Stimulated activated CD4-positive, alpha-beta T cell treated with anti-CD3 and anti-CD28 coated beads, Interleukin-15, amount 100 ng/mL, for 48 hours (primary cell): ENCODE measurements around the gene SLC2A1.

Experiments used
- DNase-seq, 2 donors: peaks; one replicate each; pipeline ENCODE4 v3.0.0-alpha.2; 2020; ENCODE audit warnings: low read depth in 2 of 2

The SLC2A1 gene

DNA sequence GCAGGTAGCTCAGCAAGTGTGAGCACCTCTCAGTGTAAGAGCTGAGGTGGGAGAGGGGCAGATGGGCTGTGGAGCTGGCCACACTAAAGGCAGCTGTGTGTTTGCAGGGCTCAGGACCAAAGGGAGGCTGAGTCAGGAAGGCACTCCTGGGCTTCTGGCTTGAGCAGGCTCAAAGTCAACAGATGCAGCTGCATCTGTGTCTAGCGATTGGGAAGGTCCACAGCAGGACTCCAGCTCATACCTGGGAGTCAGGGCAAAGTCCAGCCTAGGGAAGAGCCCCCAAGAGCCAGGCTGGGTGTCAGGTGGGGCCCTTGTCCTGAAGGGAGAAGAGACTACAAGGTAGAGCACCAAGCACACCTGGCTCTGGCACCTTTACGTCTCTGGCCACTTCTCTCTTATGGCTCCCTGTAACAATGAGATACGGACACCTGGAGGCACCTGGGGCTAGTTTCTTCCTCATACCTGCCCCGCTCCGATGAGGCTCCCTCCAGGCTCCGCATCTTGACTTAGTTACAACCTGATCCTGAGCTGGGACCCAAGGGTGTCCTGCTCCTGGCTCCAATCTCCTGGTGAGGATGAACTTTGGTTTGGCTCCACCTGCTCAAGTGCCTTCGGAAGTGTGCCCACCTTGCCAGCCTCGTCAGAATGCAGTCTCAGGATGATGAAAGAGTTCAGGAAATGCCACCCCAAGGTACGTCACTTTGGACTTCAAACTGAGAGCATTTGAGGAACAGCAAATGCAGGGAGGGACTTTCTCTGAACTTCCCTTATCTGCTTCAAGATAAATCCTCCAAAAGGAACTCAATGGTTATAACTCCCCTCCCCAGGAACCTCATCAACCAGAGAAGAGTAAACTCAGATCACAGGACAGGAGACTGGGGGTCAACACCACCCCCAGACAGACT, 21.5 kb upstream of the SLC2A1 start:
- no peak for DNase-seq

DNA sequence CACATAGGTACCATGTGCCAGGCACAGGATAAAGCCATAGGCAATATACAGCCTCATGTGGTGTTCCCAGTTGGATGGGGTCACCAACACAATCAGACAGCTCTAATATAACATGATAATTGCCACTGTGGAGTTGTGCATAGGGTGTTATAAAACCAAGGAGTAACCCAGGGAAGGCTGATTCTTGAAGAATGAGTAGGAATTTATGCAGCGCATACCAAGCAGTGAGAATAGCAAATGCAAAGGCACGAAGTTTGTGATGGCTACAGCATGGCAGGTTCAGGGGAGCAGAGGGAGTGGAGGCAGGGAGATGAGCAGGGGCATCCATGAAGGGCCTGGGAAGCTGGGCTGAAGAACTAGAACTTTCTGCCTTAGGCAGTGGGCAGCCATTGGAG, 20.4 kb upstream of the SLC2A1 start:
- DNase-seq: no peak

DNA sequence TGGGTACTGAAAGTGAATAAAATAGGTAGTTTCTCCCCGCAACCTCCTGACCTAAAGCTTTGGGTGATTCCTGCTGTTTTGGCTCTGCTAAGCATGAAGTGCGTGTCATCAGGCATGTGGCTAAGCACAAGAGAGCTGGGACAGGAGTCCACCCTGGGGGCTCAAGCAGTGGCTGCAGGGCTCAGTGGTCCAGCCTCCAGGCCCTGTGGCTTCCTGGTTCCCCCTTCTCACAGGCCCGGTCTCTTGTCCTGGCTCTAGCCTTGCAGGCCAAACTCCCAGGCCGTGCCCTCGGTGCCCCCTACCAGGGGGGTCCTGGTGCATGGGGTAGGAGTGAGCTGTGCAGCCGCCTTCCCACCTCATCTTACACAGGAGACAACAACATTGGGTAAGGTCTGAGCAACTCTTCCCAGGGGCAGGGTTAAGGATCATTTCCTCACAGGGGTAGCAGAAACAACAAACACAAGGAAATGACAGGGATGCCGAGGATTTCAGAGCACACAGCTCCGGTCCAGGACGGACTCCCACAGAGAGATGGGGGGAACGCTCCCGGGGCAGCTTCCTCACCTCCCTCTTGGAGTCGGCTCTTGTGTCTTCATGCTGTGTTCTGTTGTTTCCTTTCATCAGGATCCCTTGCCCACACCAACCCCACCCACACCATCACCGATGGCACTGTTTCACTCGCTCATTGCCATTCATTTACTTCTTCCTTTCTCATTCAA, 19.8 kb upstream of the SLC2A1 start:
- no peak for DNase-seq

DNA sequence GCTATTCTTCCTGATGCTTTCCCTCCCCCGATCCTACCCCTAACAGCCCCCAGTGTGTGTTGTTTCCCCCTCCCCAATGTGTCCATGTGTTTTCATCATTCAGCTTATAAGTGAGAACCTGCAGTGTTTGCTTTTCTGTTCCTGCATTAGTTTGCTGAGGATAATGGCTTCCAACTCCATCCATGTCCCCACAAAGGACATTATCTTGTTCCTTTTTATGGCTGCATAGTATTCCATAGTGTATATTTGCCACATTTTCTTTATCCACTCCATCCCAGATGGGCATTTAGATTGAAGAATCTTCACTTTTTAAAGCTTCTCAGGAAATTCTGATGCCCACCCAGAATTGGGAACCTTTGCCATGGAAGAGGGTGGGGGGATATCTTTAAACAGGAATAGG, 19.0 kb upstream of the SLC2A1 start:
- DNase-seq: no peak

DNA sequence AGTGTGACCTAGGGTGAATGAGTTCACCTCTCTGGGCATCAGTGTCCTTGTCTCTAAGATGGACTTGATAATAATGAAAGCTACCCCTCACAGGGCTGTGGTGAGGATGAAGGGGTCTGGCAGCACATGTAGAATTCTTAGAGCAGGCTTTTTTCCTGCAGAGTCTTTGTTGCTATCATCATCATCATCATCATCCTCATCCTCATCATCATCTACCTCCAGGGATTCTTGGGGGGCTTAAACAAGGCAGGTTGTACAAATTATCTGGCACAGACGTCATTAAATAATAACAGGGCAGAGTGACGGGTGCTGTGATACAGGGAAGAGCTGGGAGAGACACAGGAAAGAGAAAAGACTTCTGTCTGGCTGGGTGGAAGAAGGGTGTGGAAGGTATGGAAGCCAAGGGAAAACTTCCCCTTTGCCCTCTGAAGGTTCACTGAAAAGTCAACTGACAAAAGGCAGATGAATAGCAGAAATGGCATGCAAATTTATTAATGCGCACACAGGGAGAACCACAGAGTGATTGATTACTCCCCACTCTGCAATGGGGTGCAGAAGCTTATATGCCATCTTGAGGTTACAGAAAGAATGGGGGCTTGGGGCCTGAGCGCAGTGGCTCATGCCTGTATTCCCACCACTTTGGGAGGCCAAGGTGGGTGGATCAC, 17.0 kb upstream of the SLC2A1 start:
- DNase-seq: no peak

DNA sequence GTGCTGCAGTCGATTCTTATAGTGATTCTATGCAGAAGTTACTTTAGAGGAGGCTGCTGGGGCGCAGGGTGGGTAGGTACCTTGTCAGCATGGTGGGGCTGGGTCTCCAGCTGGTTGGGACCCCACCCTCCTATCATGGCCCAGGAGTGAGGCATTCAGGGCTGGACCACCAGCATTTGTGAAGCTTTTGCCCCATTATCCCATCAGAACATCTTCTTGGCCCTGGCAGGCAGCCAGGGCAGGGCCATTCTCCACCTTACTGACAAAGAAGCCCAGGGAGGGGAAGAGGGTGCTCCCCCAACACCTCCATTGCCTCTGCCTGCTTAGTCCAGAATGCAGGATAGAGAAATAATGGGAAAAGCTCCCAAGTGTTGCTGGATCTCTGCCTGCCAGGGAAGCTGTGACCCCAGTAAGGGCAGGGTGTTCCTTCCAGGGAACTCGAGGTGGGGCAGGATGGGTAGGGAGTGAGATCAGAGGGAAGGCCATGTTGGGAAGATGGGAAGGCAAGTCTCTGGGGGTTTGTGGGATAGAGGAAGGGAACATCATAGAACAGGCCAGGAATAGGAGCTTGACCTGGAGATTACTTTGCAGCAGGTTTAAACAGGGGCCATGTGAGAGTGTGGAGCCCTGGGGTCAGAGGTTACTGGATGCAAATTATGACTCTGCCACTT, 16.2 kb upstream of the SLC2A1 start:
- no peak for DNase-seq

DNA sequence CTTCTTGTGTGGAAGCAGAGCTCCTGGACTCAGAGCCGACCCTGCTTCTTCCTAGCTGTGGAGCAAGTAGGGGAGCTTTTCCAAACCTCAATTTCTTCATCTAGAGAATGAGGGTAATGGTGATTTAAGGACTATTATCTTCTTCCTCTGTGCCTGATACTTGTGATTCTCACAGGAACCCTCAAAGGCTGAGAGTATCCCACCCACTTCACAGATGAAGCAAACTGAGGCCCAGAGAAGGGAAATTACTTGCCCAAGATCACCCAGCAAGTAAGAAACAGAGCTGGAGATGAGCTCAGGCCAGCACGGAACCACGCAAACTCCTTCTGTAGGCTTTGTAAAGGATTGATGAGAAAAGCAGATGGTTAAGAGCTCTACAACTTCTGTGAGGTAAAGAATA, 15.1 kb upstream of the SLC2A1 start:
- no peak for DNase-seq

DNA sequence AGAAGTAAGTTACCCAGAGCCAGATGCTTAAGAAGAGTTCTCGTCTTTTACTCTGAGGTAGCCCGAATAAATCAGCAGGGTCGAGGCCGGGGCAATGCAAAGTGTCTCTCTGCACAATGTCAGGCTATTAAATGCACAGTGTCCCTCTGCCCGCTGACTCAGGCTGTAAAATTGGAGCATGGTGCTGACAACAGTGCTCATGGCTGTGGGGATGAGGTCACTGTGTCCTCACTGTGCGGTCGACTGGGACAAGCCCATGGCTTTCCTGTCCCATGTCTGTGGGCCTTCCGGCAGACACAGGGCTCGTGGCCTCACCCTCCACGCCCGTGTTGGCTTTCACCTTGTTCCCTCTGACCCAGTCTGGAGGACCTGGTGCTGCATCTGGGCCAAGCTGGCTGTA, 14.6 kb upstream of the SLC2A1 start:
- DNase-seq: no peak

DNA sequence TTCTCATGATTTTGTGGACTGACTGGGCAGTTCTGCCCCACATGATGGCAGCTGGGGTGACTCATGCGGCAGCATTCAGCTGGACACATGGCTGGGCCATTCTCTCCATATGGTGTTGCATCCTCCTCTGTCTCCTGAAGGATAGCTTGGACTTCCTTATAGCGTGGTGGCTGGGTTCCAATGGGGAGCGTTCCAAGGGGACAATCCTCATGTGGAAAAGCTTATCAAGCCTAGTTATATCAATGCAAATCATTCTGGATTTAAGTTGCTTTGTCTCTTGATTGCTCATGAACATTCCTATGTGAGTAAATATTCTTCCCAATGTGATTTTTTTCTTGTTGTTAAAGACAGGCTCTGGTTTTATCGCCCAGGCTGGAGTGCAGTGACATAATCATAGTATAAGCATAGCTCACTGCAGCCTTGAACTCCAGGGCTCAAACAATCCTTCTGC, 13.2 kb upstream of the SLC2A1 start:
- DNase-seq: no peak

DNA sequence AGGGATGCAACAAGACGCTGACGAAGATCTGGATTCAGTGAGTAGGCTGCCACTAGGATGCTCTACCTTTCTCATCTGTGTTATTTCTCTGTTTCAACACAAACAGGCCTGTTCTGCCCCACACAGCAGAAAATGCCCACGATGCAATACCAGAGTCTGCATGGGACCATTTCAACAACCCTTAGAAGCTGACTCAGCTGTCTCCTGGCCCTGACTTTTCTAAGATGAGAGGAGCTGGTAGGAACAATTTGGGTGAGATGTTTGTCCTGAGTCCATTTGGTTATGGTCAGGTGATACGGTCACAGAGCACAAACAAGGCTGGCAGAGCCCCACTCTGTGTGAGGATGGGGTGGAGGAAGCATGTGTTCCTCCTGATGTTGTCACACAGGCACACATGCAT, 11.5 kb upstream of the SLC2A1 start:
- DNase-seq: no peak

DNA sequence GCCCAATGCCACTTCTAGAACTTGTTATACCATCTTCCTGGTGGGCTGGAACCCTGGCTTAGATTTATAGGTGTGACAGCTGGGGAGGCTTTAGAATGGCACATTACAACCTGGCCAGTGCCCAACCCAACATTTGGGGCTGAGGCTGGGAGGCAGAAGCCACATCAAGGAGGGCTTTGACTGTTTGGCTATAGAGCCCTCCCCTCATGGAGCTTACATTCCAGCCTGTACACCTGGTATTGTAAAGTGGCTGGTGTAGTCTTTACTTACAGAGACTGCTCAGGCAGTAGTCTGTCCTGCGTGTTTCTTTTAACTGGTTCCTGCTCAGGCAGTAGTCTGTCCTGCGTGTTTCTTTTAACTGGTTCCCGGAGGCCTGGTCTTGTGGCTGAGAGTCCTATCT, 10.0 kb upstream of the SLC2A1 start:
- DNase-seq: no peak

DNA sequence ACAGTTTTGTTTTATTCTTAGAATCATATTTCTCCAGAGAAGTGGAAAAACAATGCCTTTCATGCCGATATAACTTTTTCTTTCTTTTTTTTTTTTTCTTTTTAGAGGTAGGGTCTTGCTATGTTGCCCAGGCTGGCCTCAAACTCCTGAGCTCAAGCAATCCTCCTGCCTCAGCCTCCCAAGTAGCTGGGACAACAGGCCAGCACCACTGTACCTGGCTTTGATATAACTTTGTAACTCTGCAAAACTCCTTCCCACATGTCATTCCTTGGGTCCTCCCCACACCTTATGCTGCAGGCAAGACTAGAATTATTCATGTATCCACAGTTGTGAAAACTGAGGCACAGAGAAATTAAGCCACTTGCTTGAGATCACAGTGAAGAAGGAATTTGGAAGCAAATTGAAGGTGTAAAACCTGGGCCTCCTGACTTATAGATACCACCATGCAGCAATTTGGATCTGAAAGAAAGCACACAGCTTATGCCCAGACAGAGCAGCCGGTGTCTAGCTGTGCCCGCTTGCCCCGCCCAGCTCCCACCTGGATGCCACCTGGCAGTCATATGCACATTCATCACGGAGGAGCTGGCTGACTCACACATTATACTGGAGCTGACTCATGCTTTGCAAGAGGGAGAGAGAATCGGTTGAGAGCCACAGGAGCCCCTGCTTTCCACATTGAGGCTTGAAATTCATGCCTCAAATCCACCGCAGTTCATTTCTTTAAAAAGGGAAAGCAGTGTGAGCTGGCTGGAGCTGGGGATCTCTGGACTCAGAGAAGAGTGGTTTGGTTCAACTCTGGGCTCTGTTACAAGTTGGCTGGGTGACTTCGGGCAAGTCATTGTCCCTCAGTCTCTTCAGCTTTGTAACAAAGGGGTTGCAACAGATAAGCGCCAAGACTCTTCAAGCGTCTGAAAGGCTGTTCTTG, 8.3 kb upstream of the SLC2A1 start:
- DNase-seq: no peak

DNA sequence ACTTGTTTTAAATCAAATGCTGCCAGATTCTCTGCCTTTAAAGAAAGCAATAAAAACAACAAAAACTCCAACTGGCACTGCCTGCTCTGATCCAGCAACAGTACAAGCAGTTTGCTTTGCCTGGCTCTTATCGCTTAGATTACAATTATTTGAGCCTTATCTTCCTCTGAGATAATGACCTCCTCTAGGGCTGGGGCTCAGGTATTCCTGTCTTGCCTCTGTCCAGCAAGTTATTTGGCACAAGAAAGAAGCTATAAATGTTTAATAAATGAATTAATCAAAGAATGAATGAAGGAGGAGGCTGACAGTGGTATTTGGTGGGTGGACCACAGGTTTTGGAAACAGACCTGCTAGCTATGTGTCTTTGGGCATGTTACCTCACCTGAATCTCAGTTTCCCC, 6.7 kb upstream of the SLC2A1 start:
- DNase-seq: no peak

DNA sequence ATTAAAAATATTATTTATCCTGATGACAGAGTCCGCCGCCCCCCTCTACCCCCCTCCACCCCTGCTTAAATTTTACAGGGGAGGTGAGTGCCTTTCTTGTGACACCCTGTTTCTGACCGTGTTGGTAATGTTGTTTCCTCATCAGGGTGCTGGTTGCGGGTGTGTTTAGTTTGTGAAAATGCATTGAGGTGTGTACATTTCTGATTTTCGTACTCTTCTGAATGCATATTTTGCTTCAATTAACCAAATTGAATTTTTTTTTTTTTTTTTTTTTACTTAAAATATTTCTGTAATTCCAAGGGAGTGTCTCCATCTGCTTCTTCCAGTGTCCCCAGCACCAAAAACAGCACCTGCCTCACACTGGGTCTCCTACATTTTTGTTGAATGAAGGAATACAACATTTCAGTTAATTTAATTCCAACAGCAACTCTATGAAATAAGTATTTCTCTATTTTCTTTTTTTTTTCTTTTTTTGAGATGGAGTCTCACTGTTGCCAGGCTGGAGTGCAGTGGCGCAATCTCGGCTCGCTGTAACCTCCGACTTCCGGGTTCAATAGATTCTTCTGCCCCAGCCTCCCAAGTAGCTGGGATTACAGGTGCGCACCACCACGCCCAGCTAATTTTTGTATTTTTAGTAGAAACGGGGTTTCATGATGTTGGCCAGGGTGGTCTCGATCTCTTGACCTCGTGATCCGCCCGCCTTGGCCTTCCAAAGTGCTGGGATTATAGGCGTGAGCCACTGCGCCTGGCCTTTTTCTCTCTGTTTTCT, 5.6 kb upstream of the SLC2A1 start:
- no peak for DNase-seq

DNA sequence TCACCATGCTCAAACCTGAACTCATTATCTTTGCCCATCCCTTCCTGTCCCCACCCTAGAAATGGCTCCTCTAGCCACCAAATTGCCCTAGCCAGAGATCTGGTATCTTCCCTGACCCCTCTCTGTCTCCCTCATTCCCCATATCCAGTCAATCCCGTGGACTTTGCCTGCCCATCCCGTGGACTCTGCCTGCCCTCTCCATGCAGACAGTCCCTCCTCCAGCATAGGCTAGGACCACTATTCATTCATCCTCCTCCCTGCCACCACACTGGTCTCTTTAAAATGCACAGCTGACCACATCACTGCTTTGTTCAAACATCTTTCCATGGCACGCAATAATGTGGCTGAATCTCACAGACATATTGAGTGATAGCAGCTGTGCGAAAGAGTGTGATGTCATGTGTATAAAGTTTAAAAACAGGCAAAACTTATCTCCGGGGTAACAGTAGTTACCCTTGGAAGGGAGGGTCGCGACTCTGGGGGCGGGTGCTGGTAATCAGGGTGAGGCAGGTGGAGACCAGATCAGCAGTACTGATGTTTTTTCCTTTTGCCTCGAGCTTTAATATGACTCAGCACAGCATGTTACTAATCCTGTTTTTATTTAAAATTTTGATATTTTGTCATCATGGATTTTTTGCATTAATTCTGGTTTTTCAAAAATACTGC, 4.8 kb upstream of the SLC2A1 start:
- no peak for DNase-seq

DNA sequence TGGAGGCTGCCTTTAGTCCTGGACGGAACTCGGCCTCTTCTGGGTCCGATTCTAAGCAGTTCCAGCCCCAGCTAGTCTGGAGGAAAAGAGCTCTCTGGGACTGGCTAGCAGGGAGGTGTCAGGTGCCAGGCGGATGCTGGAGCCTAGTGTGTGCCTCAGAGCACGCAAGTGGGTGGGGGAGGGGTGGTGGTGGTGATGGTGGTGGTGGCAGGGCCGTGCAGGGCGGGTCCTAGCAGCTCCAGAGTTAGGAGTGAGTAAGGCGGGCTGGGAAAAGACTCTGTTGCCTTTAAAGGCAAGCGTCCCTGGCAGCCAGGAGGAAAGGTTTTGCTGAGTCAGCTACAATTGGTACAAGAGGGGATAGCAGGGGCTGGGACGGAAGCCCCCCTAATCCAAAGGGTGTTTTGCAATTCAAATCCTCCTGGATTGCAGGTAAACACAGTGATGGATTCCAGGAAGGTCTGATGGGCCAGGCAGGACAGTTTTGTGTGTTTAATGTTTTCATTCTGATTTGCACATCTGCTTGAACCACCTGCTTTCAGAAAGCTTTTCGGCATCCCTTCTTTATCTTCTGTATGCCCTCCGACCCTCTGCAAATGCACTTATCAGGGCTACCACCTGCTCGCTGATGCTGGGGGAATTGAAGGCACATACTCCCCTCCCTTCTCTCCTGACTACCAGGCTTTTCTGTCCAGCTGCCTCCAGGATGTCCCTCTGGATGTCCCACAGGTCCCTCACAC, 4.1 kb upstream of the SLC2A1 start:
- DNase-seq: no peak

DNA sequence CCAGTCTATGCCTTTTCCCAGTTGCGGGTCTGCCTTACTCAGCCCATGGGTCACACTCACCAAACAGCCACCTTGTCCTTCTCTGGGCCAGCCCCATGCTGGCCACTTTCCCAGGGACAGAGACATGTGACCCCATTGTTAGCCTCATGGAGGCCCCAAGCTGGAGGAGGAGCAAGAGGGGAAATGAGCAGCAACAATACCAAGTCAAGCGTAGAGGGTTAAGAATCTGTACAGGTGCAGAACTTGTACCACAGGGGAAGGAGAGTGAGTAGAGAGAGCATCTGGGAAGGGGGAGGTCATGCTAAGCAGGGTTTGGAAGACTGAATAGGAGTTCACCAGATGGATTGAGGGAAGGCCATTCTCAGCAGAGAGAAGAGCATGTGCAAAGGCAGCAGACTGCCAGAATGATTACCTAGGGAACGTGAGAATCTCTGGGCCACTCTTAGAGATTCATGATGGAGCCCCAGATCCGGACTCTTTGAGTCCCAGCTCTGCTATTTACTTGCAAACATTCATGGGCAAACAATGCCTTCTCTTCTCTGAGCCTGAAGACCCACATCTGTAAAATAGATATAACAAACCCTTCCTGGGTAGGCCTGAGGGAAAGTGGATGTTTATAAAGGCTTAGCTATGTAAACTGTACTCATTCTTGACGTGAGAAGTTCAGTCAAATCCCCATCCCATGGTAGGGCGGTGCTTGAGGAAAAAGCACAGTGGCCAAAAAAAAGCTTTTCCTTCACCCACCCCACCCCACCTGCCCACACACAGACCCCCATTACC, 2.8 kb upstream of the SLC2A1 start:
- DNase-seq: no peak
